ENCODE data around the gene STARD8.

The STARD8 gene

GRCh38 chrX:68659385-68659784 is 11.9 kb downstream of the STARD8 start:
- no peak for TF ChIP-seq CTCF (IDR thresholded peaks at IDR 0.05; ENCODE audit: borderline replicate concordance, insufficient read depth, low read depth, low read length)
- no peak overlapping the region for H3K4me3 ChIP-seq (ENCODE audit: low read depth, low read length)

- H3K4me3 ChIP-seq (ENCODE audit: low read depth, low read length): no peak overlapping the region
- TF ChIP-seq CTCF (IDR thresholded peaks at IDR 0.05; ENCODE audit: borderline replicate concordance, insufficient read depth, low read depth, low read length): no peak
Observed at GRCh38 chrX:68659786-68660185, 12.3 kb downstream of the STARD8 start.

GRCh38 chrX:68660746-68661145 is 13.3 kb downstream of the STARD8 start:
- TF ChIP-seq CTCF (IDR thresholded peaks at IDR 0.05; ENCODE audit: borderline replicate concordance, insufficient read depth, low read depth, low read length): no peak
- no peak overlapping the region for H3K4me3 ChIP-seq (ENCODE audit: low read depth, low read length)

- H3K4me3 ChIP-seq (ENCODE audit: low read depth, low read length): no peak overlapping the region
- TF ChIP-seq CTCF (IDR thresholded peaks at IDR 0.05; ENCODE audit: borderline replicate concordance, insufficient read depth, low read depth, low read length): no peak
Observed at GRCh38 chrX:68665502-68665901, 18.0 kb downstream of the STARD8 start.

- no peak overlapping the region for H3K4me3 ChIP-seq (ENCODE audit: low read depth, low read length)
- no peak for TF ChIP-seq CTCF (IDR thresholded peaks at IDR 0.05; ENCODE audit: borderline replicate concordance, insufficient read depth, low read depth, low read length)
Observed at GRCh38 chrX:68666580-68666979, 19.1 kb downstream of the STARD8 start.

GRCh38 chrX:68669094-68669860 is 21.8 kb downstream of the STARD8 start:
- TF ChIP-seq CTCF (IDR thresholded peaks at IDR 0.05; ENCODE audit: borderline replicate concordance, insufficient read depth, low read depth, low read length): no peak
- no peak overlapping the region for H3K4me3 ChIP-seq (ENCODE audit: low read depth, low read length)

- no peak overlapping the region for H3K4me3 ChIP-seq (ENCODE audit: low read depth, low read length)
- TF ChIP-seq CTCF (IDR thresholded peaks at IDR 0.05; ENCODE audit: borderline replicate concordance, insufficient read depth, low read depth, low read length): no peak
Observed at GRCh38 chrX:68669871-68670270, 22.4 kb downstream of the STARD8 start.

Measured in GM12875 (cell line).